Kasumi-1 (cell line): ENCODE results near the gene BCL11A.
"Not testable (repeated sequence)": the region's sequence is repeated elsewhere in the genome, so short reads cannot be mapped to it uniquely, and the experiment has no call there.

Source experiments
- DNase-seq, 2 experiments: peaks; one replicate each; lab custom pipeline; 2025; lab: John Stamatoyannopoulos, UW

Gene BCL11A

DNA sequence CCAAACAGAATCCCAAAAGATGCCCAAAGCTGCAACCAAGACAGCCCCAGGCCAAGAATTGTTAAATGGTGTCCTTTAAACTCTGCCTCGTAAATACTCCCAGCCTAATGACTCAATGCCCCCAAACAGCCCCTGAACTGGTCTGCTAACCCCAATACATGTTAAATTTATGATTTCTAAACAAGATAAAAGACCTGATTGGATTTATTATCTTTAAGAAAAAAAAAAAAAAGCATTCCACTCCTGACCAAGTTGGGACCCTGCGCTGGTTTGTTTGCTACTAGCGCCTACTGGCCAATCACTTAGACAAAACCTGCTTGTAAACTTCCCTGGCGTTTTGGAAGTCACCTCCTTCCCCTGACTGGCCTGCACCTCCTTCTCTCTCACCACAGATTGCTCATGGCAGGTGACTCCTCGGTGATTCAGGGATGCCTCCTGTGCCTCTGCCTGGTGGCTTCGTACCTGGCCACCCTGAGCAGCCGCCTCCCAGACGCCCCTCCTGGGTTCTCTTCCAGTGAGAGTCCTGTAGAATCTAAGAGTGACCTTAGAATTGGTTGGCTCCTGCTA lies 121.3 kb downstream of the BCL11A start:
- no peak for DNase-seq

DNA sequence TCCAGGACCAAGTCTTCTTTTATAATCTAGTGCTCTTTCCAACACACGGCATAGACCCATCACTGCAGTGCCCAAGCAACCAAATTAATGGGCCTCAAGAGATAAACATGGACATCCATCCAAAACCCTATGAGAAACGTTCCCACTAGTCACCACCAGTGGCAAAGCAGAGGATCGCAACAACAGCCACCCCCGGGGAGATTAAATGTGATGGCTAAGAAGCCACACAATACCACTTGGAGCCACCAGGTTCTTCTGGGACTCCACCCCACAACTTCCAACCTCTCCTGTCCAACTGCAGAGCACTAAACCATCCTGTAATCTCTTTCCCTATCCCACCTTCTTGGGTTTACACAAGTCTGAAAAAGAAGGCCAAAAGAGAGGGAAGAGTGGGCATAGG lies 123.8 kb downstream of the BCL11A start:
- DNase-seq: no peak

DNA sequence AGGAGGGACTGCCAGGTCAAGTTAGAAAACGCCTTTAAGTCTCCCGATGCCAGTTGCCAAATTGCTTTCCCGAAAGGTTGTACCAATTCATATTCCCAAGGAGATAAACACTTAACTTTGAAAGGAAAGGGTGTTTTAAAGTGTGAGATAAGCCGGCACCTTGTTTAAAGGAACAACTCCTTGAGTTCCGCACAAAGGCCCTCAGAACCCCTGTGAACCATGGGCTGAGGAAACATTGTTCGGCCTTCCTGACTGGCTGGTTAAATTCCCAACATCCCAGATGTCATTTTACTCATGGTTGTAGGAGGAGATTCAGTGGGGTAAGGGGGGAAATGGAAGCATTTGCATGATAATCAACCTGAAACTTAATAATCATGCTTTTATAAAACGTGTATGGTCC lies 126.6 kb downstream of the BCL11A start:
- DNase-seq: no peak

DNA sequence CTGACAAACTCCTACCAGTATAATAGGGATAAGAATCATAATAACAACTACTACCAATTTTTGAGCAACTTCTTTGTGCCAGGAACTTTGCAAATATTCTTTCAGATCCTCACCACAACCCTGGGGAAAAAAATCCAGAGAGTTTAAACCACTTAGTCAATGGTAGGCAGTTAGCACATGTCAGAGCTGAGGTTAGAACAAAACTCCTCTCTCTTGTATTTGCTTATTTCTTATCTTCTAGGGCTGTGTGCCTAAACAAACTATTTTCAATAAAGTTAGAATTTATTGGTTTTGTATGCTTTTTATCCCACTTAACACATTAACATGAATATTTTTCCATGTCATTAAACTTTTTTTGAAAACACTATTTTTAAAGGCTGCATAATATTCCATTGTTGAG lies 127.1 kb downstream of the BCL11A start:
- no peak for DNase-seq

DNA sequence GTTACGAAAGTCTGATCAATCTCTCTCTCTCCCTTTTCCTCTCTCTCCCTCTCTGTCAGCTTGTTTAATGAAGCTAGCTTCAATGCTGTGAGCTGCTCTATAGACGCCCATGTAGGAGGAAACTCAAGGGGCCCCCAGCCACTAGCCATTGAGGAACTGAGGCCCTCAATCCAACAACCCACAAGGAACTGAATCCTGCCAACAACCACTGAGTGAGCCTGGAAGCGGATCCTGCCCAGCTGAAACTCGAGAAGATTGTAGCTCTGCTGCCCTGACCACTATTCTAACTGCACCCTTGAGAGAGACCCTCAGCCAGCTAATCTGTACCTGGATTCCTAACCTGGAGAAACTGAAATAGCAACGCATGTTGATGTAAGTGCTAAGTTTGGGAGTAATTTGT lies 129.2 kb downstream of the BCL11A start:
- peak; percentile 65 to 66 for DNase-seq

DNA sequence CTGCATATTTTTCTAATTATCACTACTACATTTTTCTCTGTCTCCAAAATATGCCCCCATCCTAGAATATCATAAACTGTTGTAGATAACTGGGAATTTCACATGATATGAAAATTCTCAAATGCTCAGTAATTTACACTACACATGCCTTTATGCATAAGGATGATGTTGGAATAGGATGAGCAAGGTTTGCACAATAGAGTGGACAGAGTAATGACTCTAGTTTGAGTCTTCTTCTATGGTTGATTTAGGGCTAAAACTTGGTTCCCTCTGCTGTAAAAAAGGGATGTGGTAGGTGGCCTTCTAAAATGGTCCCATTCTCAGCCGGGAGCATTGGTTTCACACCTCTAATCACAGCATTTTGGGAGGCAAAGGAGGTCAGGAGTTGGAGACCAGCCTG lies 129.9 kb downstream of the BCL11A start:
- no peak for DNase-seq

DNA sequence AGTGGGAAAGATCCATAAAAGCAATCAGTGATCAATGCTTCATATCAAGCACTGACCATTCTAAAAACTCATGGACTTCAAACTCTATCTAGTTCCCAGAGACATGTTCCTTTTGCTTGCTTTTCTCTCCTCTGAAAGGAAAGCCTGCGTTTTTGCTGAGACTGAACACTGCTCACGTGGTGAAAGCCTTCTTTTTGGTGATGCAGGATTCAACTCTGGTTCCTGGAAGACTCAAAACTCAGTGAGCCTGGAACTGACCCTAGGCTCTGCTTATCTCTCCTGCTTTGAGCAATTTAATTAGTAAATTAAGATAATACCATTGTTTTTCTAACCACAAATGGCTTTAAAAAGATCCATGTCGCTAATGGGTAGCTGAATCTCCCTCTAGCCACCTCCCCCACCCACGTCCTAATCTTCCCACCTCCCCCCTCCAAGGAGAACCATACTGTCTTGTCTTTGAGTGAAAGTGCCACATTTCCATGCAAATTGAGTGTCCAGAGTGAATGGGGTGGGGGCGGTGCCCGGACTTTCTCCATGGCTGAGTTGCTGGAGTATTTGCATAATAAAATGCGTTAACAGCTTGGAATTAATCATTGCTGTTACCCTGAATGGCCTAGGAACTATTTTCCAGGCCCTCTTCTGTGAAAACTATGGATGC lies 130.5 kb downstream of the BCL11A start:
- DNase-seq: no peak

DNA sequence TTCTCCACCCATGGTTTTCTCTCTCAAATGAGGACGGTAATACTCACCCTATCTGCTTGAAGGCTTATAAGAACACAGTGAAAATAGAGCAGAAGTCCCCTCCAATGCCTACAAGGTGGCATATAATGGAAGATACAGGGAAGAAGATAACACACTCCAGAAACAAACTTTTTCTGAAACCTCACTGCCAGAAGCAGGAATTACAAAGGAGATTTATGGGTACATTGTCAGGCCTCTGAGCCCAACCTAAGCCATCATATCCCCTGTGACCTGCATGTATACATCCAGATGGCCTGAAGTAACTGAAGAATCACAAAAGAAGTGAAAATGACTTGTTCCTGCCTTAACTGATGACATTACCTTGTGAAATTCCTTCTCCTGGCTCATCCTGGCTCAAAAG lies 136.2 kb downstream of the BCL11A start:
- not testable (repeated sequence) for DNase-seq

DNA sequence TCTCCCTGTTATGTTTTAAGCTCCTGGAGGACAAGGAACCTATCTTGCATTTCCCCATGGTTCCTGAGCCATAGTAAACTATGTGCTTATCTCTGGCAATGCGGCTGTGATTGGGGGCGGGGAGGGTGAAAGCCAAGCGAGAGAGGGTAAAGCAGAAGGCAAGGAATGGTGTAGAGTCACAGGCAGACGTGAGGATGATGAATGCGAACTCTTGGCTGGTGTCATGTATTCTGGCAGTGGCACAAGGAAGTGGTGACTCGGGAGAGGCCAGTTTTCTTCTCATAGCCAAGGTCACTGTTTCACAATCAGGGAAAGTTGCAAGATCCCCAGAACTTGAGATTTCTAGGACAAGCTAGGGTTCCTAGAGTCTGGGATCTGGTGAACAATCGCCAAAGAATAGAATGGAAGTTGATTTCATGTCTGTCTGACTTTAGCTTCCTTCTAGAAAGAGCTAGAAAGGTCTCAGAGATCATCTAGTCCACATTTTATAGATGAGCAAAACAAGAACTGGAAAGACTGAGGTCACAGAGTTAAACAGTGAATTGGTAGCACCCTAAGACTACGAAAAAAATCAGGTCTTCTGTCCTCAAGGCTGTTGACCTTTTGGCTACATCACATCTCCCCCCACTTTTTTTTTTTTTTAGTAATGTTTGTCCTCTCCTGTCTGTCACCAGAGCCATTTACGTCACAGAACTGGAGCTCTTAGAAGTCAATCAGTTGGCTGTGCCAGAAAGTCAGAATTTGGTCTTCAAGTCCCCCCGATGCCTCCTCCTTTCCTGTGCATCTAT lies 137.0 kb downstream of the BCL11A start:
- DNase-seq: no peak

DNA sequence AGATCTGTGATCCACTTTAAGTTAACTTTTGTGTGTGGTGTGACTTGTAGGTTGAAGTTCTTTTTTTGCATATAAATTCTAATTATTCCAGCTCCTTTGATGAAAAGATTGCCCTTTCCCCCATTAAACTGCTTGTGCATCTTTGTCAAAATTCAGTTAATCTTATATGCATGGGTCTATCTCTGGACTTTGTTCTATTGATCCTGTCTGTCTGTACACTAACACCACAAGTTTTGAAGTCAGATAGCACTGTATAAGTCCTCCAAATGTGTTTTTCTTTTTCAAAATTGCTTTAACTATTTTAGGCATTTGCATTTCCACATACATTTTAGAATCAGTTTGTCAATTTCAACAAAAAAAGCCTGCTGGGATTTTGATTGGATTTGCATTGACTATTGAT lies 137.6 kb downstream of the BCL11A start:
- no peak for DNase-seq

DNA sequence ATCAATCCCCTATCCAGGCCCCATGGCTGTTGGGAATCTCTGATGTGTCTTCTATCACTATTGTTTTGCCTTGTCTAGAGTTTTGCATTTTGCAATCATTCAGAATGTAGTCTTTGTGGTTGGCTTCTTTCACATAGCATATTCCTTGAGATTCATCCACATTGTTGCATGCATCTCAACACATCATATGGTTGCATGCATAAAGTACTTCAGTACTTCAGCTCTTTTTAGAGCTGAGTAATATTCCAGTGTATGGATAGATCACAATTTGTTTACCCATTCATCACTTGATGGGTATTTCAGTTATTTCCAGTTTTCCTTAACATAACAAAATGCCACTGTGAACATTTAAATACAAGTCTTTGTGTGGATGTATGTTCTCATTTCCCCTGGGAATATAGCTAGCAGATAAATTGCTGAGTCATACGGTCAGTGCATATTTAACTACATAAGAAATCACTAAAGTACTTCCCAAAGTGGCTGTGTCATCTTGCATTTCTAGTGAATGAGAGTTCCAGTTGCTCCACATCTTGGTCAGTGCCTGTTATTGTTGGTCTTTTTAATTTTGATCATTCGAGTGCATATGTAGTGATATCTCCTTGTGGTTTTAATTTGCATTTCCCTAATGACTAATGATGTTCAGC lies 138.8 kb downstream of the BCL11A start:
- no peak for DNase-seq

DNA sequence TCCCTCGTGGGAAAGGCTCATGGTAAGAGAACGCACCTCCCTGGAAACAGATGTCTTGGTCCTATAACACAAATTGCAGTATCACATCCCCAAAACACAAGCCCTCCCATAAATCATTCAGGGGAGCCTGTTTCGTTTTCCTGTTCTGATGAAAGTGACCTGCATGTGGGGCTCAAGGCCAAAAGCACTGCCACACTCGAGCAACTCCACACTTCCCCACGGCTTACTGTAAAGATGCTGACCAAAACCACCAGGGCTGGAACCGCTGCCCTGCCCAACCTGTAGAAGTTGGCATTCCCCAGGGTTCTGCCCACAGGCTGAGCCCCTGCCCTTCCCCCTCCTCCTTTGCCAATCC lies 139.7 kb downstream of the BCL11A start:
- DNase-seq: no peak

DNA sequence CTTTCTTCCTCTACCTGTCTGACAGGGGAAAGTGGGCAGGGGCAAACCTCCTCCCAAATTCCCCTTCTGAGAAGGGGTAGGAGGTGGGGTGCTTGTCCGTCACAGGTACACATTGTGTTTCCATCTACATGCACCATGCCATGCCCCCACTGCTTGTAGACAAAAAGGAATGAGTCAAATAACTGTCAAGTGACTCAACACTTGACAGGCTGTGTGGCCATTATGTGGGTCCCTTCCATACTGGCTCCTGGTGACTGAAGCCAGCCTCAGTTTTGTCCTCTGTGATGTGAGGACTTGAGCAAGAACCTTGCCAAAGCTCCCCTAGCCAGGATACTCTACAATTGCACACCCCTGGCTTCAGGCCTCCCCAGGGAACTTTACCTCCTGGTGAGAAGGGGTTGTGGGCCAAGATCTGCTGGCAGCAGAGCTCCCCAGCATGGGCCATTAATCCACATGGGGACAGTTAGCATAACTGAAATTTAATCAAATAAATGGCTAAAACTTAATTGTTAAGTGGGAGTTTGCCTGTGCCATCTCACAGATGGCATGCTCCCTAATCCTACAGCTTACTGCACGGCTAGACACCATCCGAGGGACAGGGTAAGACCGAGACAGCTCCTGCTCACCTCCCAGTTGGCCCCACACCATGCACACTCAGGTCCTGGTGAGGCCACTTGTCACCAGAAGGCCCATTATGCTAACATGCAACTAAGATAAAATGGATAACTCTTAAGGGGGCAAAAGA lies 140.2 kb downstream of the BCL11A start:
- DNase-seq: no peak

DNA sequence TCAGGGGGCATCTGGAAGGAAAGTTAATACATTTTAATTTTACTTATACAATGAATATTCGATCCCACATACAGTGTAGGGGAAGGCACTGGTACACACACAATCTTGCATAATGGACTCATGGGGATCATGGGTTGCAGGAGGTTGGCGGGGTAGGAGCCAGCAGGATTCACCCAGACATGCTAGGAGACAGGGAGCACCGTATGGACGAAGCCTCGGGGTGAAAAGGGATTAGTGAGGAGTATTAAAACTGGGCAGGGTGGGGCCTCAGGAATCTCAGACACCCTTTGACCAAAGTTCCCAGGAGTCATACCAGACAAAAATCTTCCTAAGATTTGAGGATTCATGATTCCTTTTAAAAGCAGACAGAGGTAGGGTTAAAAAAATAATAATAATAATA lies 140.8 kb downstream of the BCL11A start:
- DNase-seq: no peak

DNA sequence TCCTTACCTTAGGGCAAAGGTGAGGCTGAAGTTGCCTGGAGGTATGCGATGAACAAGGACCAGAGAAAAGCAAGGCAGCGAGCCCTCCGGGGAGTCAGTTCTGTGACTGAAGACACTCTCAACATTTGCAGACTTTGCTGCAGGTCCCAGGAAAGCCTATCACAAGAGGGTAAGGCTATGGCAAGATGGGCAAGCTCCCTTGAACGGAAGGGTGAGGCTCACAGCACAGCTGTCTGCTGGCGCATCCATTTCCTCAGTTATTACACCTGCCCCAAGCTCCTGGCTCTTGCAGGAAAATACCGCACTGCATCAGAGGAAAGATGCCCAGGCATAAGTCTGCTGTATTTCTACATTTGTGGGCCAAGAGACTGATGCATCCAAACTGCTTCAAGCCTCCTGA lies 141.4 kb downstream of the BCL11A start:
- no peak for DNase-seq

DNA sequence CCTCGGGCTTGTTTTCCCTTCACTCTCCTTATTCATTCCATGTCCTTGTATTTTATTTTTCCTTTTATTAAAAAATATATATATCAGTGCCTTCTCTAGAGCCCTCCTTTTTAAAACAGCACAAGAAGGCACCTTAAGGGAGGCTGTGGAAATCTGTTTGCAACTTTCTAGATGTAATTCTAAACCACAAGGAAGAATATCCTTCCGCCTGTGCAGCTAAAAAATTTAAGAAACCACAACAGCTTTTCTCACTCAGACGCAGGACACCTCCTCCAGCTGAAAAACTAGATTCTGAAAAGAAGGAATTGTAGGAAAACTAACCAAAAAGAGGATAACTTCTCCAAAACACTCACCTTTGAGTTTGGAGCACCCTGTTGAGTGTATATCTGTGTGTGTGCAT lies 142.2 kb downstream of the BCL11A start:
- peak; percentile 44 to 55 for DNase-seq

DNA sequence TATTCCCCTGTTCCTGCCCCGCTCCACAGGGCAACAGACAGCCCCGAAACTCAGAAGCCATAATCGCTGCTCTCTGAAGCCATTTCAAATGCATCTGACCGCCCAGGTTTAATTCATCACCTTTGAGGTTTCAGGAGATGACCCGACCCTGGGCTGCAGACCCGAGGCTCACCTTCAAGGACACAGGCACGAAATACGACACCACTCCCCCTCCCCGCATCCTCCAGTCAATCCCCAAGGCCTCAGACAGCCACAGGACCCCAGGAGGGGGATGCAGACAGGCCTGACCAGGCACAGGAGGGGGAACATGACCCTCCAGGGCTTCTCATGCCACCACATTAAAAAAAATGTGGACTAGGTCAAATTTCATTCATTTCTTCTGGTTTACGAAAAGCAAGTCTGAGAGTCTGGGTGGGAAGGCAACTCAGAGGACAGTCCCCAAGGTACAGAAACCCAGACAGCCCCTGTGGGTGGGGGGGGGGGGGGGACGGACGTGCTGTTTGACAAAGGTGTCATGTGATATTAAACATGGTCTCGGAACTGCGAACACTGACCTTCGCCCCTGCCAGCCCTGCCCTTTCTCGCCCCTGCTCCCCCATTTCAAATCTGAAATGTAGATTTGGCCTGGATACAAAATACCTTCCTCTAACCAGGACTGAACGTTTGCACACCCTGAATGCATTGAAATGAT lies 142.9 kb downstream of the BCL11A start:
- no peak for DNase-seq

DNA sequence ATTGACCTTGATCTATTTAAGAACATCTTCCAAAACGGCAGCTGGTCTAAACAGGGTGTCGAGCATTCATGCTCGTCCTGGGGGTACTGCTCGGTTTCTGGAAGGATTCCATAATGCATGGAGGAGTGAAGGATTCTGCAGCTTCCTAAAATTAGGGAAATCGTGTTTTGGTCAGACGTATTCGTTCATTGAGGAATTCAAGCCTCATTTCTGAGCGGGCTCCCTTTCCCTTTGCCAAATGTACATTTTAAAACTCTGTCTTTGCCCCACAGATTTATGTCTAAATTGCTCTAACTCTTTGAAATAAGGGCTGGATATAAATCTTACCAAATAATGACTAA lies 144.0 kb downstream of the BCL11A start:
- no peak for DNase-seq

DNA sequence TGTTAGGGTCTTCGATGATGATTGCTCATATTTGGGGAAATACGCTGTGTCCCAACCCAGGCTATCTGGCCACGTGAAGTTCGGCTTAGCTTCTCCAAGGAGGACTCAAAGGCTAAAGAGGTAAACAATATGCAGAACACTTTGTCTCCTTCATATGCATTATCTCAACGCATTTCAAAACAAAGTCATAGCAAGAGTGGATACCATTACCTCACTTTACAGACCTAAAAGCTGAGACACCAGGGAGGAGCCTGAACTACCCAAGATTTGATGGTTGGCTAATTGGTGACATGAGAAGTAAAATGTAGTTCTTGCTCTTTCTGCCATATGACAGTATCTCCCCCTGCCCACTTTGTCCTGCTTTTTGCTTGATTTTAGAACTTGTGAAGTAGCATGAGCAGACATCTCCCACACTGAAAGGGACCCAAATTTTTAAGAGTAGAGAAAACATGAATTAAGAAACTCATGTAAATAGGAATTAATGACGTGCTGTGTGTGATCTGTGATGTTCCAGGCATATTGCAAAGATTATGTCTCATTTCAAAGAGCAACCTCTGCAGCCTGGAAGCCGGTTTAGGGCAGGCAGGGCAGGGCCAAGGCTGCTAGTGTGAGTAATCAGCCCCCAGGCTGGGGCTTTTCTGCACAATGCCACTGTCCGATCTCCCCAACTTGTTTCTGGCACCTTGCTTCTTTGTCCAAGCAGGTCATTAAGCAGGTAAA lies 144.5 kb downstream of the BCL11A start:
- no peak for DNase-seq

DNA sequence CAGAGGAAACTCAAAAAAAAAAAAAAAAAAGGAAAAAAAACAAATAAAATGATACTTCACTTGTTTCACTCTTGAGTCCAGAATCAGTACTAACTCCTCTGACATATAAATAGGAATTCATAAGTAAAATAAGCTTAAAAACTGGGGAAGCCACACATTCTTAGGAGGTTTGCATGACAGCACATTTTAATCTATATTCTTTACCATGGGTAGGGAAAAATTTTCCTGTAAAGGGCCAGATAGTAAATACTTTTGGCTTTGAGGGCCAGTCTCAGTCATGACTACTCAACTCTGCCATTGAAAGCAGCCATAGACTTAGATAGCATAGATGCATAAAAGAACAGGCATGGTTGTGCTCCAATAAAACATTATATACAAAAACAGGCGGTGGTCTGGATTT lies 145.2 kb downstream of the BCL11A start:
- no peak for DNase-seq

DNA sequence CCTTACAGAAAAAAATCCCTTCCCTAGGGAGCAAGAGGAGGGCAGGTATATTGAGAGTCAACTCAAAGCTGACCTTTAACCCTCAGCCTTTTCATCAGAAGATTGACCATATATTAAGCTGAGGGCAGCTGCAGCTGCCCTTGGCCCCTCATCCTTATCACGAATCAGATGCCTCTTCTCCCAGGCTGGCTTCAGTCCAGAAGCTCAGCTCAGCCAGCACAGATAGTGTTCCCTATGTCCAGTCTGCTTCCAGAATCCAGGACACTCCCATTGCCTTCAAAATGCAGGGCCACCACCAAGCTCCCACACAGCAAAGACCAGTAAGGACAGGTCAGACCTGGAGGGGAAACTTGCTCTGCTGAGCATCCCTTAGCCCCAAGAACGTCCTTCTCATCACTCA lies 146.1 kb downstream of the BCL11A start:
- DNase-seq: no peak
